Trophoblast cell (in vitro differentiated cells and primary cell): ENCODE measurements around the gene DNLZ.
"Not testable (repeated sequence)": the region's sequence is repeated elsewhere in the genome, so short reads cannot be mapped to it uniquely, and the experiment has no call there.

Experiments used
- DNase-seq, 2 donors: peaks; one replicate each; pipeline ENCODE4 v3.0.0-alpha.2; 2016
- H2AFZ ChIP-seq: 2 replicates; pipeline ENCODE4 v1.6.1; 2013; ENCODE audit warnings: low read length, moderate library complexity, mild to moderate bottlenecking; ENCODE audit not compliant: insufficient read depth, poor library complexity
- H2AK5ac ChIP-seq: 2 replicates; pipeline ENCODE4 v1.6.1; 2013; ENCODE audit warnings: mild to moderate bottlenecking, low read length
- H2BK120ac ChIP-seq: 2 replicates; pipeline ENCODE4 v1.6.1; 2013; ENCODE audit warnings: low read length, mild to moderate bottlenecking, moderate library complexity; ENCODE audit not compliant: insufficient read depth, poor library complexity
- H2BK12ac ChIP-seq: 2 replicates; pipeline ENCODE4 v1.6.1; 2013; ENCODE audit warnings: mild to moderate bottlenecking, low read length, moderate library complexity
- H2BK5ac ChIP-seq: 2 replicates; pipeline ENCODE4 v1.6.1; 2013; ENCODE audit warnings: low read length, low read depth, moderate library complexity, mild to moderate bottlenecking; ENCODE audit not compliant: poor library complexity
- H3K14ac ChIP-seq: 2 replicates; pipeline ENCODE4 v1.6.1; 2013; ENCODE audit warnings: mild to moderate bottlenecking, low read length
- H3K18ac ChIP-seq: 2 replicates; pipeline ENCODE4 v1.6.1; 2013; ENCODE audit warnings: mild to moderate bottlenecking, low read length
- H3K23ac ChIP-seq: 2 replicates; pipeline ENCODE4 v1.6.1; 2013; ENCODE audit warnings: low read length
- H3K27ac ChIP-seq: 2 replicates; pipeline ENCODE4 v1.5.1; 2013; ENCODE audit warnings: low read depth, mild to moderate bottlenecking, inconsistent platforms, low read length, moderate library complexity
- H3K27me3 ChIP-seq: 2 replicates; pipeline ENCODE4 v1.6.1; 2013; ENCODE audit warnings: inconsistent platforms, mild to moderate bottlenecking, low read length, moderate library complexity; ENCODE audit not compliant: insufficient read depth
- H3K36me3 ChIP-seq, 2 experiments: 1 replicate in 1 of 2; 2 replicates in 1 of 2; pipeline ENCODE4 v1.6.1; 2013; ENCODE audit warnings: low read length in 2 of 2, mild to moderate bottlenecking in 2 of 2, moderate library complexity in 1 of 2; ENCODE audit not compliant: insufficient read depth in 2 of 2, control insufficient read depth in 1 of 2
- H3K4ac ChIP-seq: 2 replicates; pipeline ENCODE4 v1.6.1; 2013; ENCODE audit warnings: low read depth, mild to moderate bottlenecking, low read length, moderate library complexity
- H3K4me1 ChIP-seq, 2 experiments: 1 replicate in 1 of 2; 2 replicates in 1 of 2; pipeline ENCODE4 v1.6.1; 2013; ENCODE audit warnings: low read length in 2 of 2, mild to moderate bottlenecking in 2 of 2, moderate library complexity in 1 of 2; ENCODE audit not compliant: insufficient read depth in 2 of 2, control insufficient read depth in 1 of 2
- H3K4me2 ChIP-seq: 2 replicates; pipeline ENCODE4 v1.6.1; 2013; ENCODE audit warnings: inconsistent platforms, mild to moderate bottlenecking, low read length, moderate library complexity
- H3K4me3 ChIP-seq: 2 replicates; pipeline ENCODE4 v1.5.1; 2013; ENCODE audit warnings: mild to moderate bottlenecking, low read depth, low read length, inconsistent platforms
- H3K79me1 ChIP-seq: one replicate; pipeline ENCODE4 v1.6.1; 2013; ENCODE audit warnings: low read length
- H3K79me2 ChIP-seq: 2 replicates; pipeline ENCODE4 v1.6.1; 2013; ENCODE audit warnings: low read length, mild to moderate bottlenecking; ENCODE audit not compliant: control insufficient read depth, insufficient read depth, poor library complexity
- H3K9ac ChIP-seq: 2 replicates; pipeline ENCODE4 v1.6.1; 2013; ENCODE audit warnings: mild to moderate bottlenecking, low read length
- H3K9me3 ChIP-seq: 2 replicates; pipeline ENCODE4 v1.6.1; 2013; ENCODE audit warnings: low read depth, mild to moderate bottlenecking, control low read depth, inconsistent platforms, low read length; ENCODE audit not compliant: insufficient read depth
- H4K12ac ChIP-seq: 2 replicates; pipeline ENCODE4 v1.6.1; 2013; ENCODE audit warnings: low read depth, mild to moderate bottlenecking, low read length, moderate library complexity
- H4K8ac ChIP-seq: 2 replicates; pipeline ENCODE4 v1.6.1; 2013; ENCODE audit warnings: low read depth, mild to moderate bottlenecking, low read length, moderate library complexity
- H4K91ac ChIP-seq: one replicate; pipeline ENCODE4 v1.6.1; 2013; ENCODE audit warnings: low read depth, mild to moderate bottlenecking, low read length, moderate library complexity
- WGBS: extraction: QIAGEN DNeasy Blood & Tissue Kit; methylation state at CpG from one replicate; pipeline ENCODE4 v1.1.7; 2013; ENCODE audit warnings: missing lambda C conversion rate; ENCODE audit not compliant: insufficient read length, insufficient coverage; ENCODE audit errors: extremely low coverage; 5-methylcytosine and 5-hydroxymethylcytosine counted together

DNLZ gene

GRCh38 chr9:136319244-136319643 lies 44.3 kb downstream of the DNLZ start:
- not testable (repeated sequence) for H3K79me1 ChIP-seq, H3K27ac ChIP-seq, H2BK5ac ChIP-seq, H3K27me3 ChIP-seq, H4K8ac ChIP-seq, H4K91ac ChIP-seq, H4K12ac ChIP-seq, H3K18ac ChIP-seq, H3K36me3 ChIP-seq, H3K4me1 ChIP-seq, H3K4me3 ChIP-seq, H3K79me2 ChIP-seq, H2AFZ ChIP-seq, H2BK12ac ChIP-seq, H3K4me2 ChIP-seq, DNase-seq, H2AK5ac ChIP-seq, H3K23ac ChIP-seq, H3K14ac ChIP-seq, H3K4ac ChIP-seq, H3K9ac ChIP-seq, H2BK120ac ChIP-seq
- no CpG with 5 or more reads among the region's 14 CpGs for WGBS
- H3K9me3 ChIP-seq: peaks cover 16% of the 10 kb centered on the region

DNA sequence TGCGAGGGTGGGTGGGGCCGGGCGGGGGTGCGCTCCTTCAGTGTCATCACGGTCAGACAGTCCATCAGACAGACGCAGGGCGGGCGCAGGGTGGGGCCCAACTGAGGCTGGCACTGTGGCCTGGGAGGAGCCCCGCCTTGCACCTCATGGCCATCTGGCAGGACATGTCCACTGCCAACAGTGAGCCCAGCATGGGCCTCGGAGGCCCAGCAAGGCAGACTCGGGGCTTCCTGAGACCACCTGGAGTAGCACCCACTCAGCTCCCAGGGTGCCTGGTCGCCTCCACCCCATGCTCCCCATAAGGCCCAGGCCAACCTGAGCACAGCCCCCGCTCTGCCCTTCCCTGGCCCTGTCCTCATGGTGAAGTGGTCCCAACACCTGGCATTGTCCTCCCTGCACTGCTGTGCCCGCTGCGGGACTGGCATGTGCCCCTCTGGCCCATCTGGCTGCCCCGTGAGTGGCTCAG lies 44.7 kb downstream of the DNLZ start:
- no peak overlapping the region for H2AK5ac ChIP-seq
- no peak overlapping the region for H3K9ac ChIP-seq
- no peak overlapping the region for H3K4me3 ChIP-seq
- H3K27me3 ChIP-seq: no peaks in the 10 kb centered on the region
- no peak overlapping the region for H2BK5ac ChIP-seq
- WGBS: no CpG with 5 or more reads among the region's 16 CpGs
- no peak overlapping the region for H3K4ac ChIP-seq
- H4K12ac ChIP-seq: no peak overlapping the region
- no peak overlapping the region for H2AFZ ChIP-seq
- H4K8ac ChIP-seq: no peak overlapping the region
- no peak overlapping the region for H3K27ac ChIP-seq
- no peak overlapping the region for H3K23ac ChIP-seq
- no peaks in the 10 kb centered on the region for H3K4me1 ChIP-seq
- H3K9me3 ChIP-seq: peaks cover 16% of the 10 kb centered on the region
- no peak overlapping the region for H3K18ac ChIP-seq
- H3K36me3 ChIP-seq: no peaks in the 10 kb centered on the region
- DNase-seq: no peak
- H3K79me1 ChIP-seq: peaks cover 1% of the 10 kb centered on the region
- no peak overlapping the region for H2BK12ac ChIP-seq
- no peaks in the 10 kb centered on the region for H3K79me2 ChIP-seq
- H4K91ac ChIP-seq: no peak overlapping the region
- H2BK120ac ChIP-seq: no peak overlapping the region
- H3K14ac ChIP-seq: no peak overlapping the region
- H3K4me2 ChIP-seq: no peak overlapping the region

GRCh38 chr9:136318111-136318775 lies 45.3 kb downstream of the DNLZ start:
- Histone ChIP-seq H3K36me3 (no peaks in the 10 kb centered on the region), H3K4me1 (no peaks in the 10 kb centered on the region)

DNA sequence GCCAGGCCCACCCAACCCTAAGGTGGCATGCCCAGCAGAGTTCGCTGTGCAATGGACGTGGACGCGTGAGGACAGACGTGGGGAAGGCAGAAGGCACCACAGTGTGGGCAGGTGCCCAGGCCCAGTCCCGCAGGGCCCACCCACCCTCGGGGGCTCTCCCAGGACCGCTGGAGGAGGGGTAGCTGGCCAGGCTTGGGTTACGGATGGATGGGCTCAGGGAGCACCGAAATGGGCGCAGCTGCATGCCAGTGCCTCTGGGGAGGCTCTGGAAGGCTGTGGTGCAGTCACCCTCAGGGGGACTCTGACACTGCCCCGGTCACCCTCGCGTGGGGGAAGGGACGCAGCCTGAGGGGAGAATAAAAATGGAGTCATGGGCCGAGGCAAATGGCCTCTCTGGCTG lies 45.8 kb downstream of the DNLZ start:
- no peak overlapping the region for H2AK5ac ChIP-seq
- H2AFZ ChIP-seq: no peak overlapping the region
- H3K9ac ChIP-seq: no peak overlapping the region
- H3K4me2 ChIP-seq: no peak overlapping the region
- no peak overlapping the region for H2BK5ac ChIP-seq
- no peak overlapping the region for H3K23ac ChIP-seq
- peaks cover 16% of the 10 kb centered on the region for H3K9me3 ChIP-seq
- no peak overlapping the region for H3K4ac ChIP-seq
- H3K4me3 ChIP-seq: no peak overlapping the region
- H3K27ac ChIP-seq: no peak overlapping the region
- H3K36me3 ChIP-seq: no peaks in the 10 kb centered on the region
- no peak overlapping the region for H4K12ac ChIP-seq
- H4K8ac ChIP-seq: no peak overlapping the region
- H3K14ac ChIP-seq: no peak overlapping the region
- H3K79me1 ChIP-seq: peaks cover 1% of the 10 kb centered on the region
- no peaks in the 10 kb centered on the region for H3K4me1 ChIP-seq
- H2BK12ac ChIP-seq: no peak overlapping the region
- H4K91ac ChIP-seq: no peak overlapping the region
- no peaks in the 10 kb centered on the region for H3K79me2 ChIP-seq
- no peak overlapping the region for H2BK120ac ChIP-seq
- no peaks in the 10 kb centered on the region for H3K27me3 ChIP-seq
- WGBS: no CpG with 5 or more reads among the region's 16 CpGs
- no peak for DNase-seq
- H3K18ac ChIP-seq: no peak overlapping the region

More at GRCh38 chr9:136318111-136318775, 45.3 kb downstream of the DNLZ start:
- H4K91ac ChIP-seq: no peak overlapping the region
- H3K9me3 ChIP-seq: peaks cover 16% of the 10 kb centered on the region
- no CpG with 5 or more reads among the region's 21 CpGs for WGBS
- H2BK12ac ChIP-seq: no peak overlapping the region
- no peak overlapping the region for H3K4ac ChIP-seq
- no peak overlapping the region for H3K14ac ChIP-seq
- H2AFZ ChIP-seq: no peak overlapping the region
- H3K9ac ChIP-seq: no peak overlapping the region
- H3K27me3 ChIP-seq: no peaks in the 10 kb centered on the region
- H4K12ac ChIP-seq: no peak overlapping the region
- H3K4me3 ChIP-seq: no peak overlapping the region
- no peak overlapping the region for H3K4me2 ChIP-seq
- H3K79me1 ChIP-seq: peaks cover 1% of the 10 kb centered on the region
- H3K79me2 ChIP-seq: no peaks in the 10 kb centered on the region
- DNase-seq: no peak
- no peak overlapping the region for H3K23ac ChIP-seq
- no peak overlapping the region for H4K8ac ChIP-seq
- H2AK5ac ChIP-seq: no peak overlapping the region
- no peak overlapping the region for H2BK120ac ChIP-seq
- H3K27ac ChIP-seq: no peak overlapping the region
- no peak overlapping the region for H3K18ac ChIP-seq
- no peak overlapping the region for H2BK5ac ChIP-seq
